A673 (cell line): Measurements from ENCODE around the gene KLHL5. TPM values are rescaled to one million over a fixed set of nuclear protein-coding genes. Genes with fewer than 3 reads are reported as not detected.
"Not testable (repeated sequence)": the region's sequence is repeated elsewhere in the genome, so short reads cannot be mapped to it uniquely, and the experiment has no call there.

ENCODE experiments used
- BruUV-seq: library from RNA; stranded (reverse); fragments of 400-500 nt; replicated peaks from 2 replicates; lab custom pipeline; 2021; lab: Mats Ljungman, UMichigan
- CTCF ChIA-PET: fragments of 300-600 bp; sonication (Branson Sonifier 250); formaldehyde crosslinking; loops from one replicate; lab custom pipeline; 2022; ENCODE audit warnings: antibody characterized with exemption; lab: Charles Lee
- POLR2A ChIA-PET: fragments of 300-600 bp; sonication (Branson Sonifier 250); formaldehyde crosslinking; loops from one replicate; lab custom pipeline; 2022; ENCODE audit warnings: antibody characterized with exemption; ENCODE audit not compliant: low non-redundant PET; lab: Charles Lee
- DNase-seq: peaks from one replicate; pipeline ENCODE4 v3.0.0-alpha.2; 2015; ENCODE audit warnings: low spot score
- H3K27ac ChIP-seq: fragments of 200-600 bp; sonication (generic); 2 replicates; pipeline ENCODE4 v1.5.1; 2016; ENCODE audit warnings: mixed run types, low read depth, mild to moderate bottlenecking, mixed read lengths, antibody characterized with exemption, low read length; ENCODE audit not compliant: poor library complexity, severe bottlenecking
- H3K27me3 ChIP-seq: fragments of 200-600 bp; sonication (generic); replicated peaks from 2 replicates; pipeline ENCODE4 v1.6.1; 2017; ENCODE audit warnings: mixed run types, low read depth, mild to moderate bottlenecking, mixed read lengths, antibody characterized with exemption, low read length; ENCODE audit not compliant: insufficient read depth, poor library complexity
- H3K36me3 ChIP-seq: fragments of 200-600 bp; sonication (generic); 2 replicates; pipeline ENCODE4 v1.6.1; 2016; ENCODE audit warnings: mixed run types, mild to moderate bottlenecking, mixed read lengths, antibody characterized with exemption, low read length; ENCODE audit not compliant: insufficient read depth, poor library complexity, severe bottlenecking
- H3K4me1 ChIP-seq: fragments of 200-600 bp; sonication (generic); 2 replicates; pipeline ENCODE4 v1.6.1; 2017; ENCODE audit warnings: mixed run types, mild to moderate bottlenecking, mixed read lengths, antibody characterized with exemption, low read length; ENCODE audit not compliant: insufficient read depth, poor library complexity, severe bottlenecking
- H3K4me3 ChIP-seq: fragments of 200-600 bp; sonication (generic); 2 replicates; pipeline ENCODE4 v1.5.1; 2016; ENCODE audit warnings: low read depth, mixed run types, mild to moderate bottlenecking, mixed read lengths, low read length; ENCODE audit not compliant: poor library complexity, severe bottlenecking
- H3K9me3 ChIP-seq: fragments of 200-600 bp; sonication (generic); 2 replicates; pipeline ENCODE4 v1.6.1; 2016; ENCODE audit warnings: mixed run types, low read depth, mild to moderate bottlenecking, mixed read lengths, antibody characterized with exemption, low read length; ENCODE audit not compliant: poor library complexity, severe bottlenecking
- CTCF ChIP-seq: fragments of 300-800, 200-600 bp; sonication (generic); conservative IDR thresholded peaks from 2 replicates; pipeline ENCODE4 v1.5.1; 2017; ENCODE audit warnings: low read depth, mild to moderate bottlenecking, antibody characterized with exemption, low read length, moderate library complexity, mixed read lengths
- EZH2 ChIP-seq: fragments of 200-600 bp; sonication (generic); IDR thresholded peaks from 2 replicates; pipeline ENCODE4 v1.6.1; 2017; ENCODE audit warnings: borderline replicate concordance, low read depth, mild to moderate bottlenecking, mixed read lengths, antibody characterized with exemption, low read length; ENCODE audit not compliant: poor library complexity, severe bottlenecking
- intact Hi-C: fragments of 100-400 bp; cut with micrococcal nuclease; formaldehyde crosslinking; loops from one replicate; pipeline ENCODE4 v1.10.0; 2022; ENCODE audit not compliant: unreplicated experiment
- total RNA-seq: library from RNA; stranded (reverse); gene quantifications from 2 replicates; pipeline ENCODE4 v1.2.3, GENCODE V29; 2021

Gene KLHL5
- total RNA-seq, 1 experiment from 2014 or later, result 21.6 TPM

GRCh38 chr4:39126256-39127095 lies 64.4 kb downstream of the KLHL5 start:
- Histone ChIP-seq H3K4me1 (no peaks in the 10 kb centered on the region), H3K27ac (no peak overlapping the region), H3K36me3 (no peaks in the 10 kb centered on the region), H3K27me3 (no peaks in the 10 kb centered on the region), H3K9me3 (no peaks in the 10 kb centered on the region), H3K4me3 (no peak overlapping the region)
- CTCF ChIA-PET, result no interaction called here
- POLR2A ChIA-PET, result no interaction called here
- no TSS peak for BruUV-seq
- DNase-seq, result no peak
- intact Hi-C loops, result no loop called here
- no peak for TF ChIP-seq CTCF

- intact Hi-C loops, result no loop called here
- Histone ChIP-seq H3K36me3 (no peaks in the 10 kb centered on the region), H3K4me1 (peaks cover 8% of the 10 kb centered on the region), H3K9me3 (no peaks in the 10 kb centered on the region), H3K27ac (no peak overlapping the region), H3K27me3 (no peaks in the 10 kb centered on the region), H3K4me3 (no peak overlapping the region)
- TF ChIP-seq EZH2, result no peak
- no peak for TF ChIP-seq CTCF
- ChIA-PET CTCF (interaction anchor here (1.0 kb wide), 1 partner anchor 231 kb away, joined by 4 read pairs; no protein-coding TSS in a partner anchor), POLR2A (no interaction called here)
- no TSS peak for BruUV-seq
- DNase-seq, result no peak
Measured at GRCh38 chr4:39133623-39134022, 71.6 kb downstream of the KLHL5 start.

GRCh38 chr4:39134683-39135306 lies 72.8 kb downstream of the KLHL5 start:
- CTCF ChIA-PET, result interaction anchor here (0.6 to 1.6 kb wide), 6 partner anchors 31 to 955 kb away, joined by 3 to 24 read pairs (median 3); no protein-coding TSS in a partner anchor
- Histone ChIP-seq H3K27me3 (no peaks in the 10 kb centered on the region), H3K9me3 (no peaks in the 10 kb centered on the region), H3K4me1 (peaks cover 8% of the 10 kb centered on the region), H3K4me3 (no peak overlapping the region), H3K27ac (no peak overlapping the region), H3K36me3 (no peaks in the 10 kb centered on the region)
- no TSS peak for BruUV-seq
- POLR2A ChIA-PET, result no interaction called here
- TF ChIP-seq CTCF, result no peak
- TF ChIP-seq EZH2, result no peak
- DNase-seq, result peak; percentile 45
- intact Hi-C loops, result loop anchor here (1.0 to 5.0 kb wide), 2 partner anchors 232 to 377 kb away; no protein-coding TSS in a partner anchor

GRCh38 chr4:39138227-39138626 lies 76.2 kb downstream of the KLHL5 start:
- CTCF ChIA-PET, H3K9me3 ChIP-seq, POLR2A ChIA-PET, DNase-seq, H3K36me3 ChIP-seq, H3K4me1 ChIP-seq, H3K27me3 ChIP-seq, BruUV-seq, H3K27ac ChIP-seq, H3K4me3 ChIP-seq: not testable (repeated sequence)
- intact Hi-C loops, result loop anchor here (5.0 kb wide), 1 partner anchor 381 kb away; no protein-coding TSS in a partner anchor
